Activated T-cell treated with anti-CD3 and anti-CD28 coated beads, Interleukin-2, amount 50 U/mL, for 72 hours (primary cell): ENCODE results near the gene SUGP1. TPM values are rescaled to one million over a fixed set of nuclear protein-coding genes. Genes with fewer than 3 reads are reported as not detected.

ENCODE experiments used
- ATAC-seq, 2 donors: fragments of 150-1000 bp; cut with Tn5 transposase; replicated peaks in 1 of 2; 2 replicates each; pipeline ENCODE4 v1.10.0; 2021; ENCODE audit warnings: moderate library complexity in 2 of 2, mild to moderate bottlenecking in 1 of 2
- DNase-seq, 2 donors: peaks; one replicate each; pipeline ENCODE4 v3.0.0; 2021 to 2022; ENCODE audit warnings: mixed read lengths in 1 of 2
- H3K27ac Mint-ChIP-seq: one replicate; pipeline ENCODE4 v1.8.0; 2022; ENCODE audit warnings: mild to moderate bottlenecking, moderate library complexity, mixed read lengths
- H3K27me3 Mint-ChIP-seq: one replicate; pipeline ENCODE4 v1.8.0; 2022; ENCODE audit warnings: low read depth, mixed read lengths
- H3K36me3 Mint-ChIP-seq, 2 donors: one replicate each; pipeline ENCODE4 v1.8.0; 2022; ENCODE audit warnings: mixed read lengths in 2 of 2, mild to moderate bottlenecking in 1 of 2; ENCODE audit not compliant: insufficient read depth in 2 of 2
- H3K4me1 Mint-ChIP-seq: one replicate; pipeline ENCODE4 v1.8.0; 2022; ENCODE audit warnings: low read depth, mixed read lengths
- H3K4me3 Mint-ChIP-seq, 2 donors: one replicate each; pipeline ENCODE4 v1.8.0; 2022; ENCODE audit warnings: mild to moderate bottlenecking in 2 of 2, mixed read lengths in 2 of 2, moderate library complexity in 2 of 2
- H3K9me3 Mint-ChIP-seq, 2 donors: one replicate each; pipeline ENCODE4 v1.8.0; 2022; ENCODE audit warnings: mixed read lengths in 2 of 2
- total RNA-seq, 2 donors: library from RNA; stranded (reverse); gene quantifications; one replicate each; pipeline ENCODE4 v1.2.3, GENCODE V29; 2022

Gene SUGP1
- total RNA-seq, 2 donors from 2014 or later, result 67.3 to 69.9 TPM

- no peak for ATAC-seq
- Mint-ChIP-seq H3K4me1 (no peaks in the 10 kb centered on the region), H3K4me3 (no peak overlapping the region), H3K9me3 (peaks cover 6 to 7% of the 10 kb centered on the region in 2 donors), H3K27me3 (peaks cover 14% of the 10 kb centered on the region), H3K27ac (no peak overlapping the region), H3K36me3 (peaks cover 4 to 9% of the 10 kb centered on the region in 2 donors)
- no peak for DNase-seq
These were observed 80.6 kb downstream of the SUGP1 start for GRCh38 chr19:19239675-19240074.

GRCh38 chr19:19238126-19238894, 82.0 kb downstream of the SUGP1 start:
- peaks cover 14% of the 10 kb centered on the region for H3K27me3 Mint-ChIP-seq
- no peak overlapping the region for H3K27ac Mint-ChIP-seq
- no peak overlapping the region for H3K4me3 Mint-ChIP-seq
- H3K4me1 Mint-ChIP-seq, result no peaks in the 10 kb centered on the region
- DNase-seq (no peak), ATAC-seq (no peak)
- H3K36me3 Mint-ChIP-seq, result peaks cover 4 to 12% of the 10 kb centered on the region in 2 donors
- H3K9me3 Mint-ChIP-seq, result peaks cover 6 to 7% of the 10 kb centered on the region in 2 donors

GRCh38 chr19:19236173-19236572, 84.1 kb downstream of the SUGP1 start:
- Mint-ChIP-seq H3K27ac (no peak overlapping the region), H3K4me1 (no peaks in the 10 kb centered on the region), H3K36me3 (peaks cover 4 to 14% of the 10 kb centered on the region in 2 donors), H3K4me3 (no peak overlapping the region), H3K9me3 (peaks cover 6 to 9% of the 10 kb centered on the region in 2 donors), H3K27me3 (peaks cover 14% of the 10 kb centered on the region)
- DNase-seq (no peak), ATAC-seq (no peak)

- DNase-seq, result no peak
- Mint-ChIP-seq H3K4me1 (no peaks in the 10 kb centered on the region), H3K36me3 (peaks cover 4 to 14% of the 10 kb centered on the region in 2 donors), H3K27me3 (peaks cover 8% of the 10 kb centered on the region), H3K27ac (no peak overlapping the region), H3K4me3 (no peak overlapping the region), H3K9me3 (peaks cover 6 to 9% of the 10 kb centered on the region in 2 donors)
- no peak for ATAC-seq
These were observed 86.0 kb downstream of the SUGP1 start for GRCh38 chr19:19234220-19234816.

- ATAC-seq, result no peak
- no peak overlapping the region for H3K27ac Mint-ChIP-seq
- no peaks in the 10 kb centered on the region for H3K4me1 Mint-ChIP-seq
- H3K27me3 Mint-ChIP-seq, result peaks cover 10% of the 10 kb centered on the region
- H3K4me3 Mint-ChIP-seq, result no peak overlapping the region
- H3K36me3 Mint-ChIP-seq, result peaks cover 4 to 14% of the 10 kb centered on the region in 2 donors
- peaks cover 6 to 9% of the 10 kb centered on the region in 2 donors for H3K9me3 Mint-ChIP-seq
- DNase-seq, result no peak
These were observed 88.0 kb downstream of the SUGP1 start for GRCh38 chr19:19232261-19232721.

- H3K4me1 Mint-ChIP-seq, result no peaks in the 10 kb centered on the region
- ATAC-seq (no peak), DNase-seq (no peak)
- peaks cover 0 to 5% of the 10 kb centered on the region in 2 donors for H3K9me3 Mint-ChIP-seq
- peaks cover 1 to 8% of the 10 kb centered on the region in 2 donors for H3K36me3 Mint-ChIP-seq
- H3K4me3 Mint-ChIP-seq, result no peak overlapping the region
- H3K27me3 Mint-ChIP-seq, result peaks cover 10% of the 10 kb centered on the region
- no peak overlapping the region for H3K27ac Mint-ChIP-seq
These were observed 89.3 kb downstream of the SUGP1 start for GRCh38 chr19:19230999-19231398.

- H3K9me3 Mint-ChIP-seq, result peaks cover 0 to 2% of the 10 kb centered on the region in 2 donors
- H3K27me3 Mint-ChIP-seq, result peaks cover 11% of the 10 kb centered on the region
- DNase-seq, result no peak
- H3K4me1 Mint-ChIP-seq, result peaks cover 6% of the 10 kb centered on the region
- no peak for ATAC-seq
- no peak overlapping the region for H3K27ac Mint-ChIP-seq
- H3K36me3 Mint-ChIP-seq, result peaks cover 0 to 4% of the 10 kb centered on the region in 2 donors
- no peak overlapping the region for H3K4me3 Mint-ChIP-seq
These were observed 90.6 kb downstream of the SUGP1 start for GRCh38 chr19:19229701-19230100.

GRCh38 chr19:19227217-19227616, 93.1 kb downstream of the SUGP1 start:
- H3K36me3 Mint-ChIP-seq, result peaks cover 0 to 1% of the 10 kb centered on the region in 2 donors
- ATAC-seq, result no peak
- H3K27me3 Mint-ChIP-seq, result peaks cover 17% of the 10 kb centered on the region
- peaks cover 6% of the 10 kb centered on the region for H3K4me1 Mint-ChIP-seq
- no peak overlapping the region for H3K4me3 Mint-ChIP-seq
- no peak for DNase-seq
- H3K27ac Mint-ChIP-seq, result no peak overlapping the region
- no peaks in the 10 kb centered on the region for H3K9me3 Mint-ChIP-seq

GRCh38 chr19:19226663-19227062, 93.6 kb downstream of the SUGP1 start:
- Mint-ChIP-seq H3K27ac (no peak overlapping the region), H3K4me3 (no peak overlapping the region), H3K36me3 (no peaks in the 10 kb centered on the region), H3K9me3 (no peaks in the 10 kb centered on the region), H3K4me1 (peaks cover 6% of the 10 kb centered on the region), H3K27me3 (peaks cover 17% of the 10 kb centered on the region)
- ATAC-seq, result no peak
- no peak for DNase-seq

GRCh38 chr19:19226204-19226603, 94.1 kb downstream of the SUGP1 start:
- peaks cover 17% of the 10 kb centered on the region for H3K27me3 Mint-ChIP-seq
- H3K4me1 Mint-ChIP-seq, result peaks cover 6% of the 10 kb centered on the region
- H3K27ac Mint-ChIP-seq, result no peak overlapping the region
- H3K36me3 Mint-ChIP-seq, result no peaks in the 10 kb centered on the region
- no peak overlapping the region for H3K4me3 Mint-ChIP-seq
- DNase-seq (no peak), ATAC-seq (no peak)
- H3K9me3 Mint-ChIP-seq, result no peaks in the 10 kb centered on the region

Other genes with a start within 250 kb of the SUGP1 start
- gene TMEM161A, start 182.0 kb downstream of the SUGP1 start, total RNA-seq, result 10 to 100 TPM; 16.1 to 17.6 TPM
- 1 to 10 TPM; 2.1 to 6.4 TPM for gene MEF2B, start 150.2 kb downstream of the SUGP1 start, total RNA-seq
- gene BORCS8, start 128.4 kb downstream of the SUGP1 start, total RNA-seq, result 10 to 100 TPM; 10.7 to 16.2 TPM
- gene RFXANK, start 128.3 kb downstream of the SUGP1 start, total RNA-seq, result 100 to 1,000 TPM in 1 of 2 donors, 10 to 100 TPM in 1; 83.8 to 107 TPM
- 10 to 100 TPM; 27.5 to 34.6 TPM for gene NR2C2AP, start 117.1 kb downstream of the SUGP1 start, total RNA-seq
- under 1 TPM in 1 of 2 donors, not detected in 1; 0.14 TPM for gene NCAN, start 108.6 kb downstream of the SUGP1 start, total RNA-seq
- gene TM6SF2, start 47.2 kb downstream of the SUGP1 start, total RNA-seq, result not detected
- gene MAU2, start 320 bp upstream of the SUGP1 start, total RNA-seq, result 10 to 100 TPM; 64.2 to 68.5 TPM
- 100 to 1,000 TPM; 100 to 126 TPM for gene GATAD2A, start 85.2 kb upstream of the SUGP1 start, total RNA-seq
- 1 to 10 TPM; 5.0 to 5.6 TPM for gene TSSK6, start 195.0 kb upstream of the SUGP1 start, total RNA-seq
- 100 to 1,000 TPM; 229 to 263 TPM for gene NDUFA13, start 195.7 kb upstream of the SUGP1 start, total RNA-seq
- gene YJEFN3, start 208.4 kb upstream of the SUGP1 start, total RNA-seq, result 10 to 100 TPM; 18.2 to 21.3 TPM
- gene CILP2, start 217.8 kb upstream of the SUGP1 start, total RNA-seq, result under 1 TPM; 0.44 to 0.86 TPM